PFSK-1 (cell line): ENCODE measurements around the gene HAT1.

Experiments
- FOXP2 ChIP-seq: optimal IDR thresholded peaks from 2 replicates; pipeline ENCODE3; 2011; ENCODE audit warnings: borderline replicate concordance, control low read depth, inconsistent platforms; ENCODE audit not compliant: insufficient read depth; ENCODE audit errors: extremely low read length, extremely low read depth
- POLR2AphosphoS5 ChIP-seq: IDR thresholded peaks from 2 replicates; pipeline ENCODE4 v1.6.1; 2012; ENCODE audit warnings: low read depth, mild to moderate bottlenecking, control low read depth, low read length, moderate library complexity
- SIN3A ChIP-seq: IDR thresholded peaks from 2 replicates; pipeline ENCODE4 v1.6.1; 2012; ENCODE audit warnings: mild to moderate bottlenecking, low read length, moderate library complexity, borderline replicate concordance; ENCODE audit not compliant: insufficient read depth
- TAF1 ChIP-seq: IDR thresholded peaks from 2 replicates; pipeline ENCODE4 v1.6.1; 2012; ENCODE audit warnings: low read length, control low read depth, borderline replicate concordance; ENCODE audit not compliant: insufficient read depth
- TF ChIP-seq, protein P1 (sequence below), 2 experiments: IDR thresholded peaks; 2 replicates each; pipeline versions ENCODE4 v1.6.1 to v1.8.0; 2011 to 2012; ENCODE audit warnings: low read depth in 2 of 2, low read length in 2 of 2, control low read depth in 1 of 2, inconsistent platforms in 1 of 2, mild to moderate bottlenecking in 1 of 2, moderate library complexity in 1 of 2; ENCODE audit not compliant: insufficient read depth in 1 of 2

Gene HAT1

GRCh38 chr2:172007372-172007771, 85.1 kb downstream of the HAT1 start:
- TF ChIP-seq SIN3A, result no peak
- no peak for TF ChIP-seq POLR2AphosphoS5
- no peak for TF ChIP-seq TAF1
- TF ChIP-seq FOXP2, result no peak
- TF ChIP-seq, protein P1, sequence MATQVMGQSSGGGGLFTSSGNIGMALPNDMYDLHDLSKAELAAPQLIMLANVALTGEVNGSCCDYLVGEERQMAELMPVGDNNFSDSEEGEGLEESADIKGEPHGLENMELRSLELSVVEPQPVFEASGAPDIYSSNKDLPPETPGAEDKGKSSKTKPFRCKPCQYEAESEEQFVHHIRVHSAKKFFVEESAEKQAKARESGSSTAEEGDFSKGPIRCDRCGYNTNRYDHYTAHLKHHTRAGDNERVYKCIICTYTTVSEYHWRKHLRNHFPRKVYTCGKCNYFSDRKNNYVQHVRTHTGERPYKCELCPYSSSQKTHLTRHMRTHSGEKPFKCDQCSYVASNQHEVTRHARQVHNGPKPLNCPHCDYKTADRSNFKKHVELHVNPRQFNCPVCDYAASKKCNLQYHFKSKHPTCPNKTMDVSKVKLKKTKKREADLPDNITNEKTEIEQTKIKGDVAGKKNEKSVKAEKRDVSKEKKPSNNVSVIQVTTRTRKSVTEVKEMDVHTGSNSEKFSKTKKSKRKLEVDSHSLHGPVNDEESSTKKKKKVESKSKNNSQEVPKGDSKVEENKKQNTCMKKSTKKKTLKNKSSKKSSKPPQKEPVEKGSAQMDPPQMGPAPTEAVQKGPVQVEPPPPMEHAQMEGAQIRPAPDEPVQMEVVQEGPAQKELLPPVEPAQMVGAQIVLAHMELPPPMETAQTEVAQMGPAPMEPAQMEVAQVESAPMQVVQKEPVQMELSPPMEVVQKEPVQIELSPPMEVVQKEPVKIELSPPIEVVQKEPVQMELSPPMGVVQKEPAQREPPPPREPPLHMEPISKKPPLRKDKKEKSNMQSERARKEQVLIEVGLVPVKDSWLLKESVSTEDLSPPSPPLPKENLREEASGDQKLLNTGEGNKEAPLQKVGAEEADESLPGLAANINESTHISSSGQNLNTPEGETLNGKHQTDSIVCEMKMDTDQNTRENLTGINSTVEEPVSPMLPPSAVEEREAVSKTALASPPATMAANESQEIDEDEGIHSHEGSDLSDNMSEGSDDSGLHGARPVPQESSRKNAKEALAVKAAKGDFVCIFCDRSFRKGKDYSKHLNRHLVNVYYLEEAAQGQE (IDR thresholded peaks at IDR 0.05; ENCODE audit: insufficient read depth in 1 of 2, low read depth in 2 of 2, low read length in 2 of 2), result no peak

- TF ChIP-seq POLR2AphosphoS5, result no peak
Observed at GRCh38 chr2:172009823-172010222, 87.6 kb downstream of the HAT1 start.

DNA sequence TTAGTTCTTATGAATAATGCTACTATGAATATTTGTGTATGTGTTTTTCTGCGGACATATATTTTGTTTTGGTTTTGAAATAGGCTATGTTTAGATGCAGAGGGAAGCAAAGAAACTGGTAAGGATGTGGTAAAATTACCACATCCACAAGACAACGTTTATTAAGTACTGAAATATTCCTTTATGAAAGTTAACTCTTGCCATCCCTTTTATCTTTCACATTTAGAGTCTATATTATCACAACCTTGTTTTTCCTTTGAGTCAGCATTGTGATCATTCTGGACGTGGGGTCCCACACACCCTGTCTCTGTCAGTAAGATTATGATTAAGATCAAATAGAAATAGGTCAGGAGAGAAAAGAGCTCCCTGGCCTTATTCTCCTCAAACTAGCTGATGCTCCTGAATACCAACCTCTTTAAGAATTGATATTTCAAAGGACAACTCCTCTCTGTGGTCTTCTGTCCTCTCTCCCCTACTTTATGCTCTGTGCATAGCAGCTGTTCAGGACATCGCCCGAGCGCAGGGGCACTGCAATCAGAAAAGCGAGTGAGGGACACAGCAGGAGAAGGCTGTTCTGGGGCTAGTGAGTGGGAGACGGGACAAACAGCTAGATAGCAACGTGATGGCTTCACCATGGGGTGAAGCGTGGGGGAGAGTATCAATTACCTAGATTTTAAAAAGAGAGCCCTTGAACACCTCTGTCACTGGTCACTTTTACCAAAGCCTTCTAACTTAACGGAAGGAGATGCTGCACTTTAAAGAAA, 89.7 kb downstream of the HAT1 start:
- TF ChIP-seq, protein P1 (IDR thresholded peaks at IDR 0.05; ENCODE audit: insufficient read depth in 1 of 2, low read depth in 2 of 2, low read length in 2 of 2), result no peak
- no peak for TF ChIP-seq FOXP2
- TF ChIP-seq SIN3A, result no peak
- TF ChIP-seq POLR2AphosphoS5, result no peak
- TF ChIP-seq TAF1, result no peak

- TF ChIP-seq FOXP2, result peak; percentile 13
- TF ChIP-seq, protein P1 (IDR thresholded peaks at IDR 0.05; ENCODE audit: insufficient read depth in 1 of 2, low read depth in 2 of 2, low read length in 2 of 2), result no peak
Observed at GRCh38 chr2:172012677-172013391, 90.6 kb downstream of the HAT1 start.

DNA sequence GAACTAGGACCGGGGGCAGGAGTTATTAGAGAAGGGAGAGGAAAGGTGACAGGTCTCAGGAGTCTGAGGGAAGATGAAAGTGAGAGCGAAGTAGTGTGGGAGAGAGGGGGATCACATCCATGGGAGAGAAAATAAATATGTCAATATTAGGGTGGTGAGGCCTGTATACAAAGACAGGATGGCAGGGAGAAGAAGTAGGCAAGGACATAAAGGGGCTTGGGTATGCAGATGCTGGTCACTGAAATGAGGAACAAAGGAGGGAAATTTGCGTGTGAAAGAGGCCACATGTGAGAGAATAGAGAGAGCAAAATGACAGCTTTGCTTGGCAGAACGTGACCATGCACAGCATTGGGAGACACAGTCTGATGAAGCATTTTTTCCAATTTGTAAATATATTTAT, 91.1 kb downstream of the HAT1 start:
- TF ChIP-seq, protein P1 (IDR thresholded peaks at IDR 0.05; ENCODE audit: insufficient read depth in 1 of 2, low read depth in 2 of 2, low read length in 2 of 2), result no peak
- no peak for TF ChIP-seq TAF1
- no peak for TF ChIP-seq SIN3A
- peak; percentile 2 for TF ChIP-seq FOXP2
- TF ChIP-seq POLR2AphosphoS5, result no peak
